HCT116 (cell line): ENCODE results near the gene RNH1. TPM values are rescaled to one million over a fixed set of nuclear protein-coding genes. Genes with fewer than 3 reads are reported as not detected.

Experiments
- ATAC-seq: fragments of 200-7000 bp; cut with Tn5 transposase; 2 replicates; pipeline ENCODE4 v1.9.1; 2020; ENCODE audit warnings: mild to moderate bottlenecking, moderate library complexity
- BruUV-seq: library from RNA; stranded (reverse); fragments of 400-500 nt; replicated peaks from 2 replicates; lab custom pipeline; 2021; lab: Mats Ljungman, UMichigan
- CTCF ChIA-PET: fragments of 300-600 bp; sonication (Branson Sonifier 250); formaldehyde crosslinking; loops from one replicate; lab custom pipeline; 2021; ENCODE audit warnings: antibody characterized with exemption; lab: Charles Lee
- POLR2A ChIA-PET: fragments of 300-600, 350-600 bp; sonication (Branson Sonifier 250); formaldehyde crosslinking; loops from one replicate; lab custom pipeline; 2021; ENCODE audit warnings: antibody characterized with exemption; lab: Charles Lee
- RAD21 ChIA-PET, 2 experiments: fragments of 300-600 bp; sonication (Branson Sonifier 250); formaldehyde crosslinking; loops; one replicate each; lab custom pipeline; 2023; ENCODE audit warnings: low total read pairs in 2 of 2; ENCODE audit not compliant: uncharacterized antibody in 2 of 2, unreplicated experiment in 2 of 2, low non-redundant PET in 1 of 2; lab: Charles Lee
- DNase-seq: peaks from one replicate; pipeline ENCODE4 v3.0.0-alpha.2; 2010; ENCODE audit warnings: low read depth, low spot score
- H2AFZ ChIP-seq: fragments of 200-600 bp; shearing (Covaris generic), sonication (generic); 2 replicates; pipeline ENCODE4 v1.6.1; 2017; ENCODE audit warnings: low read depth, mixed run types, mixed read lengths, antibody characterized with exemption, low read length; ENCODE audit not compliant: poor library complexity, severe bottlenecking
- H3K27ac ChIP-seq: 2 replicates; pipeline ENCODE4 v1.5.1; 2012; ENCODE audit warnings: low read depth, low read length
- H3K27me3 ChIP-seq: fragments of 200-600 bp; sonication (generic); 2 replicates; pipeline ENCODE4 v1.6.1; 2016; ENCODE audit warnings: mixed run types, low read length, mixed read lengths; ENCODE audit not compliant: insufficient read depth
- H3K36me3 ChIP-seq, 2 experiments: fragments of 200-500 bp in 1 of 2; fragments of 200-600 bp in 1 of 2; sonication (Bioruptor generic) in 1 of 2; sonication (generic) in 1 of 2; 2 replicates each; pipeline versions ENCODE4 v1.5.1 to v1.6.1; 2014 to 2016; ENCODE audit warnings: low read length in 2 of 2, inconsistent platforms in 1 of 2, mixed read lengths in 1 of 2, mixed run types in 1 of 2; ENCODE audit not compliant: insufficient read depth in 2 of 2, control insufficient read depth in 1 of 2
- H3K4me1 ChIP-seq, 2 experiments: fragments of 200-600 bp in 1 of 2; sonication (generic) in 1 of 2; 2 replicates each; pipeline versions ENCODE4 v1.5.1 to v1.6.1; 2012 to 2017; ENCODE audit warnings: low read length in 2 of 2, inconsistent platforms in 1 of 2, mild to moderate bottlenecking in 1 of 2, mixed read lengths in 1 of 2, mixed run types in 1 of 2, moderate library complexity in 1 of 2; ENCODE audit not compliant: insufficient read depth in 2 of 2, control insufficient read depth in 1 of 2
- H3K4me2 ChIP-seq: fragments of 200-600 bp; sonication (generic); 2 replicates; pipeline ENCODE4 v1.6.1; 2017; ENCODE audit warnings: mixed run types, low read length, mixed read lengths
- H3K4me3 ChIP-seq, 2 experiments: fragments of 200-600 bp in 1 of 2; sonication (generic) in 1 of 2; replicated peaks in 1 of 2; 2 replicates each; pipeline ENCODE4 v1.5.1; 2011 to 2016; ENCODE audit warnings: low read length in 2 of 2, control low read depth in 1 of 2, low read depth in 1 of 2, mild to moderate bottlenecking in 1 of 2, mixed read lengths in 1 of 2, mixed run types in 1 of 2
- H3K79me2 ChIP-seq: fragments of 200-600 bp; sonication (generic); 2 replicates; pipeline ENCODE4 v1.6.1; 2017; ENCODE audit warnings: mild to moderate bottlenecking, mixed run types, low read length, moderate library complexity, mixed read lengths; ENCODE audit not compliant: insufficient read depth
- H3K9ac ChIP-seq: fragments of 200-600 bp; sonication (generic); 2 replicates; pipeline ENCODE4 v1.6.1; 2016; ENCODE audit warnings: low read length, mixed read lengths
- H3K9me2 ChIP-seq: fragments of 200-600 bp; sonication (generic), shearing (Covaris generic); 2 replicates; pipeline ENCODE4 v1.6.1; 2017; ENCODE audit warnings: mixed run types, mild to moderate bottlenecking, moderate library complexity; ENCODE audit not compliant: insufficient read depth
- H3K9me3 ChIP-seq, 2 experiments: fragments of 200-500 bp in 1 of 2; fragments of 200-600 bp in 1 of 2; sonication (Bioruptor generic) in 1 of 2; sonication (generic) in 1 of 2; 2 replicates each; pipeline ENCODE4 v1.6.1; 2014 to 2017; ENCODE audit warnings: low read length in 2 of 2, mixed read lengths in 2 of 2, inconsistent platforms in 1 of 2, low read depth in 1 of 2, mild to moderate bottlenecking in 1 of 2, mixed run types in 1 of 2, moderate library complexity in 1 of 2; ENCODE audit not compliant: control insufficient read depth in 1 of 2, insufficient read depth in 1 of 2
- H4K20me1 ChIP-seq: fragments of 200-600 bp; sonication (generic), shearing (Covaris generic); 2 replicates; pipeline ENCODE4 v1.6.1; 2017; ENCODE audit warnings: mixed run types, mild to moderate bottlenecking, moderate library complexity; ENCODE audit not compliant: insufficient read depth
- CEBPB ChIP-seq: IDR thresholded peaks from 2 replicates; pipeline ENCODE4 v1.6.1; 2012; ENCODE audit warnings: low read depth
- EZH2 ChIP-seq: fragments of 200-600 bp; sonication (generic); IDR thresholded peaks from 2 replicates; pipeline ENCODE4 v1.6.1; 2017; ENCODE audit warnings: antibody characterized with exemption, mixed run types
- EZH2phosphoT487 ChIP-seq: fragments of 200-600 bp; IDR thresholded peaks from 2 replicates; pipeline ENCODE4 v1.6.1; 2018; ENCODE audit warnings: antibody characterized with exemption, borderline replicate concordance
- FOSL1 ChIP-seq: IDR thresholded peaks from 2 replicates; pipeline ENCODE4 v1.6.1; 2012; ENCODE audit warnings: low read depth
- POLR2AphosphoS5 ChIP-seq: IDR thresholded peaks from 2 replicates; pipeline ENCODE4 v1.6.1; 2011; ENCODE audit warnings: mild to moderate bottlenecking, low read depth, low read length, moderate library complexity
- RAD21 ChIP-seq: IDR thresholded peaks from 2 replicates; pipeline ENCODE4 v1.6.1; 2012; ENCODE audit warnings: low read depth, mild to moderate bottlenecking
- SIN3A ChIP-seq: IDR thresholded peaks from 2 replicates; pipeline ENCODE4 v1.6.1; 2012; ENCODE audit warnings: low read depth
- SRF ChIP-seq: IDR thresholded peaks from 2 replicates; pipeline ENCODE4 v1.6.1; 2012; ENCODE audit warnings: low read depth
- ZFX ChIP-seq: fragments of 450-650 bp; IDR thresholded peaks from 2 replicates; pipeline ENCODE4 v1.6.1; 2017
- intact Hi-C: fragments of 100-400 bp; cut with micrococcal nuclease; formaldehyde crosslinking; loops from 2 replicates; pipeline ENCODE4 v1.10.0; 2022
- total RNA-seq: library from RNA; stranded (reverse); gene quantifications from one replicate; pipeline ENCODE4 v1.2.1, GENCODE V29; 2021; ENCODE audit not compliant: unreplicated experiment
- TF ChIP-seq, protein P1 (sequence below): IDR thresholded peaks from 2 replicates; pipeline ENCODE4 v1.6.1; 2012
- TF ChIP-seq, protein P2 (sequence below), 3 experiments: fragments of 200-600 bp in 1 of 3; sonication (generic) in 1 of 3; IDR thresholded peaks in 2 of 3; conservative IDR thresholded peaks in 1 of 3; 2 replicates each; pipeline ENCODE4 v1.5.1; 2012 to 2017; ENCODE audit warnings: low read depth in 2 of 3, low read length in 2 of 3, antibody characterized with exemption in 1 of 3, borderline replicate concordance in 1 of 3, control low read depth in 1 of 3, mild to moderate bottlenecking in 1 of 3, mixed read lengths in 1 of 3, mixed run types in 1 of 3, moderate library complexity in 1 of 3; ENCODE audit not compliant: insufficient read depth in 1 of 3
- TF ChIP-seq, protein P3 (sequence below): IDR thresholded peaks from 2 replicates; pipeline ENCODE4 v1.6.1; 2011; ENCODE audit warnings: mild to moderate bottlenecking, low read length, moderate library complexity; ENCODE audit not compliant: insufficient replicate concordance; ENCODE audit errors: extremely low read depth

RNH1 gene
- total RNA-seq, 1 experiment from 2014 or later = 120 TPM

DNA sequence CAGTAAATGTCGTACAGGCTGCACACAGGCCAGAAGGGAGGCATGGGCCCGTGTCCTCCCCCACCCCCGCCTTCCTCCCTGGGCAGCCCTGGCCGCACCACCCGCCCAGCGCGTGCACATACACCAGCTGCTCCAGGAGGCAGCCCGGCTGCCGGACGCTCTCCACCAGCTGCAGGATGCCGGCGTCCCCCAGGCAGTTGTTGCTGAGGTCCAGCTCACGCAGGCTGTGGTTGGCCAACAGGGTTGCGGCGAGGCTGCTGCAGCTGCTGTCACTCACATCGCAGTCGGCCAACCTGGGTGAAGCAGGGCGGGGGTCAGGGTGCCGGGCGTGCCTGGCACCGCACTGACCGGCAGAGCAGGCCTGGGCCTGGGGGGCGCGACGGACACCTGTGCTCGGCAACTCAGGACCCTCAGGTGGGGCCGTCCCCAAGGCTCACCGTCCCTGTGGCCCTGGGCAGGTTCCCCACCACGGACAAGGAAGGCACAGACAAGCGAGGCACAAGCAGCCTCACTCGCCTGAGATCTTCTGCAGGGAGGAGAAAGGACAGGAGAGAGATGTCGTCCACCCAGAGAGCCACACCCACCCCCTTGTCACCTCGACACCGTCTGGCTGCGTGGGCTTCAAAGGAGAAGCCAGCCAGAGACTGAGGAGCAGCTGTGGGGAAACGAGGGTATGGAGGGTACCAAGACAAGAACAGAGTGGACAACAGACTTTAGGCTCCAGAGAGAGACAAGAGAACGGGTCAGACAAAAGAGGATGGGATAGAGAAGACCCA, 12.1 kb downstream of the RNH1 start:
- Histone ChIP-seq H3K27me3 (no peaks in the 10 kb centered on the region), H3K9me2 (no peaks in the 10 kb centered on the region), H3K9me3 (no peaks in the 10 kb centered on the region), H4K20me1 (no peaks in the 10 kb centered on the region), H3K4me1 (no peaks in the 10 kb centered on the region), H3K9ac (no peak overlapping the region), H3K4me2 (no peak overlapping the region), H2AFZ (no peak overlapping the region), H3K79me2 (no peaks in the 10 kb centered on the region), H3K4me3 (no peak overlapping the region), H3K27ac (no peak overlapping the region; the same call in 1 of the 2 replicates), H3K36me3 (peaks cover 13 to 26% of the 10 kb centered on the region in 2 experiments)
- TF ChIP-seq, protein P1, sequence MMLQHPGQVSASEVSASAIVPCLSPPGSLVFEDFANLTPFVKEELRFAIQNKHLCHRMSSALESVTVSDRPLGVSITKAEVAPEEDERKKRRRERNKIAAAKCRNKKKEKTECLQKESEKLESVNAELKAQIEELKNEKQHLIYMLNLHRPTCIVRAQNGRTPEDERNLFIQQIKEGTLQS = no peak
- TF ChIP-seq EZH2 (no peak), EZH2phosphoT487 (no peak), RAD21 (no peak), POLR2AphosphoS5 (no peak; the same call in 1 of the 2 replicates), CEBPB (no peak), FOSL1 (no peak), SIN3A (no peak), SRF (no peak), ZFX (no peak)
- TF ChIP-seq, protein P2, sequence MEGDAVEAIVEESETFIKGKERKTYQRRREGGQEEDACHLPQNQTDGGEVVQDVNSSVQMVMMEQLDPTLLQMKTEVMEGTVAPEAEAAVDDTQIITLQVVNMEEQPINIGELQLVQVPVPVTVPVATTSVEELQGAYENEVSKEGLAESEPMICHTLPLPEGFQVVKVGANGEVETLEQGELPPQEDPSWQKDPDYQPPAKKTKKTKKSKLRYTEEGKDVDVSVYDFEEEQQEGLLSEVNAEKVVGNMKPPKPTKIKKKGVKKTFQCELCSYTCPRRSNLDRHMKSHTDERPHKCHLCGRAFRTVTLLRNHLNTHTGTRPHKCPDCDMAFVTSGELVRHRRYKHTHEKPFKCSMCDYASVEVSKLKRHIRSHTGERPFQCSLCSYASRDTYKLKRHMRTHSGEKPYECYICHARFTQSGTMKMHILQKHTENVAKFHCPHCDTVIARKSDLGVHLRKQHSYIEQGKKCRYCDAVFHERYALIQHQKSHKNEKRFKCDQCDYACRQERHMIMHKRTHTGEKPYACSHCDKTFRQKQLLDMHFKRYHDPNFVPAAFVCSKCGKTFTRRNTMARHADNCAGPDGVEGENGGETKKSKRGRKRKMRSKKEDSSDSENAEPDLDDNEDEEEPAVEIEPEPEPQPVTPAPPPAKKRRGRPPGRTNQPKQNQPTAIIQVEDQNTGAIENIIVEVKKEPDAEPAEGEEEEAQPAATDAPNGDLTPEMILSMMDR (IDR thresholded peaks at IDR 0.05 in 2 of 3, conservative IDR thresholded peaks at IDR 0.05 in 1 of 3; ENCODE audit: borderline replicate concordance in 1 of 3, insufficient read depth in 1 of 3, low read depth in 2 of 3, low read length in 2 of 3) = no peak
- TF ChIP-seq, protein P3, sequence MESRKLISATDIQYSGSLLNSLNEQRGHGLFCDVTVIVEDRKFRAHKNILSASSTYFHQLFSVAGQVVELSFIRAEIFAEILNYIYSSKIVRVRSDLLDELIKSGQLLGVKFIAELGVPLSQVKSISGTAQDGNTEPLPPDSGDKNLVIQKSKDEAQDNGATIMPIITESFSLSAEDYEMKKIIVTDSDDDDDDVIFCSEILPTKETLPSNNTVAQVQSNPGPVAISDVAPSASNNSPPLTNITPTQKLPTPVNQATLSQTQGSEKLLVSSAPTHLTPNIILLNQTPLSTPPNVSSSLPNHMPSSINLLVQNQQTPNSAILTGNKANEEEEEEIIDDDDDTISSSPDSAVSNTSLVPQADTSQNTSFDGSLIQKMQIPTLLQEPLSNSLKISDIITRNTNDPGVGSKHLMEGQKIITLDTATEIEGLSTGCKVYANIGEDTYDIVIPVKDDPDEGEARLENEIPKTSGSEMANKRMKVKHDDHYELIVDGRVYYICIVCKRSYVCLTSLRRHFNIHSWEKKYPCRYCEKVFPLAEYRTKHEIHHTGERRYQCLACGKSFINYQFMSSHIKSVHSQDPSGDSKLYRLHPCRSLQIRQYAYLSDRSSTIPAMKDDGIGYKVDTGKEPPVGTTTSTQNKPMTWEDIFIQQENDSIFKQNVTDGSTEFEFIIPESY = no peak
- ChIA-PET CTCF (no interaction called here), POLR2A (no interaction called here), RAD21 (no interaction called here)
- DNase-seq (no peak), ATAC-seq (peak; percentile 21)
- no TSS peak for BruUV-seq
- intact Hi-C loops = no loop called here
